Left renal pelvis (tissue), 4 donors: ENCODE data around the gene RAB5A. TPM values are rescaled to one million over a fixed set of nuclear protein-coding genes. Genes with fewer than 3 reads are reported as not detected.
"Not testable (repeated sequence)": the region's sequence is repeated elsewhere in the genome, so short reads cannot be mapped to it uniquely, and the experiment has no call there.

Experiments
- DNase-seq, 4 donors: peaks; one replicate each; pipeline ENCODE4 v3.0.0-alpha.2; 2013; ENCODE audit warnings: low read depth in 4 of 4, low spot score in 3 of 4
- polyA plus RNA-seq, 4 donors: library from polyadenylated mRNA; unstranded; fragments of 120-200 nt; gene quantifications; one replicate each; pipeline ENCODE4 v1.2.1, GENCODE V29; 2013; ENCODE audit not compliant: insufficient read length in 4 of 4

RAB5A gene
- polyA plus RNA-seq, 4 donors, result 70.2 to 88.4 (median 74.2) TPM

DNA sequence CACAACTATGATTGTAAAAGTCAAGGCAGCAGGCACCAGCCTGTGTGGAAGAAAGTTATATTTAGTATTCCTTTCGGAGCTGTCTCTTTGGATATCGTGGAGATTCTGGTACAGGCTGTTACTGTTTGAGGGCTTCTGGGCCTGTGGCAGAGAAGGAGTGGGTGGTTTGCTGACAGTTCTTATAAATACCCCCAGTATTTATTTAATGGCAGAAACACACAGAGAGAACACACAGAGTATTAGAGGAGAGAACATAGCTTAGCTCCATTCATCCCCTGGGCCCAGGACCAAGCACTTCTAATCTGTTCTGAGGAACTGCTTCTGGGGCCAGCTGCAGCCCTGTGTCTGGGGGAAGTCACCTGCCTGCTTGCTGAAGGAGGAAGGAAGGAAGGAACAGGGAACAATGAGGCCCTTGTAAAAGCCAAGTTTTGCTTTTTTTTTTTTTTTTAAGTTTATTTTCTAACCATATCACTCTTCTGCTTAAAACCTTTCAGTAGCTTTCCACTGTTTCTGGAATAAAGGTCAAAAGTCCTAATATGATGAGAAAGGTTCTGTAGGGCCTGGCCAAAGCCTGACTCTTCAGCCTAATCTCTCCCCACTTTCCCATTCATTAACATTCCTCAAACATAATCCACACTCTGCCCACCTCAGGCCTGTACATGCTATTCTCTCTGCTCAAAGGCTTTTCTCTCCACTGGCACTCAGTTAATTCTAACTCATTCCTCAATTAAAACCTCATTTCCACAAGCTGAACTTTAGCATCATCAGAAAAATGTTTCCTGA, 76.9 kb downstream of the RAB5A start:
- DNase-seq, result no peak

DNA sequence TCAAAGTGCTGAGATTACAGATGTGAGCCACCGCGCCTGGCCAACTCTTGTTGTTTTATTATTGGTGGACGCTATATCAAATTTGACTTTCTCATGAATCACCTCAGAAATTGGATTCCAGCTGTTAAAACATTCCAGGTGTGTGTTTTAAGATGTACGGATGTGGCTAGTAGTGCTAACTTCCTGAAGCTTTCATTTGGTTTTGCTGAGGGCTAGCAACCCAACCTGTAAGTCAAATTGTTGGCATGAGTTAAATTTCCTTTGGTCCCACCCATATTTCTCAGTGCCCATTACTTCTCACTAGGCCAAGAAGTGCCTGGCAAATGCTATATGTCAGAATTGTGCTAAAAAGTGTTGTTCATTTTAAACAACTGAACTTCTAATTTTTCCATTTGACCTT, 80.2 kb downstream of the RAB5A start:
- DNase-seq, result no peak

DNA sequence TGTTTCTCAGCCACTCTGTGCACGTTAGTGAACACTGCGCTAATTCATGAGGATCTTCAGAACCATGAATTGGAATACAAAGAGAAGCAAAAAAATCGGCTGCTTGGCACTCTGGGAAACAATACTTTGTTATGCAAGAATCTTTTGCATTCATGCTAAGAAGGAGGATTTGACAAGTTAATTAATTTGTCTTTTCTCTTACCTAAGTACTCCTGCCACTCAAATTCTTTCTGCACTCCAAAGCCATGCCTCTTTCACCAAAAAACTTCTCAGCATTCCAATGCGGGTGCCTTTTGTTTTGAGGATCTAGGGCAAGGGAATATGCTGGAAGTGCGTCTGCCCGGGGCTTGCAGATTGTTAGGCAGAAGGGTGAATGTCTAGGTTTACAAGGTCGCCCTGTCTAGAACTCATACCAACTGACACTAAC, 82.0 kb downstream of the RAB5A start:
- DNase-seq, result no peak

- not testable (repeated sequence) for DNase-seq
Observed at GRCh38 chr3:20031939-20032338, 85.0 kb downstream of the RAB5A start.

Other genes with a start within 250 kb of the RAB5A start
- 1 to 10 TPM in 3 of 4 donors, under 1 TPM in 1; 0.42 to 7.1 (median 3.2) TPM for gene EFHB, start 12.9 kb upstream of the RAB5A start, polyA plus RNA-seq
- under 1 TPM; 0.32 to 0.72 (median 0.44) TPM for gene PP2D1, start 65.2 kb downstream of the RAB5A start, polyA plus RNA-seq
- 10 to 100 TPM; 19.0 to 30.8 (median 24.8) TPM for gene KAT2B, start 93.3 kb downstream of the RAB5A start, polyA plus RNA-seq
- gene SGO1, start 239.1 kb downstream of the RAB5A start, polyA plus RNA-seq, result 10 to 100 TPM in 2 of 4 donors, 1 to 10 TPM in 2; 8.9 to 11.3 (median 10.0) TPM